Left ventricle myocardium inferior (tissue), 1 donor: Measurements from ENCODE around the gene CDH26. TPM values are rescaled to one million over a fixed set of nuclear protein-coding genes. Genes with fewer than 3 reads are reported as not detected.
"Not testable (repeated sequence)": the region's sequence is repeated elsewhere in the genome, so short reads cannot be mapped to it uniquely, and the experiment has no call there.

Source experiments
- DNase-seq: peaks from one replicate; pipeline ENCODE4 v3.0.0-alpha.2; 2020
- H3K27ac ChIP-seq: fragments of 200-600 bp; replicated peaks from 2 replicates; pipeline ENCODE4 v1.8.0; 2021
- H3K27me3 ChIP-seq: fragments of 200-600 bp; 2 replicates; pipeline ENCODE4 v1.8.0; 2021; ENCODE audit warnings: low read depth
- H3K36me3 ChIP-seq: fragments of 200-600 bp; 2 replicates; pipeline ENCODE4 v1.8.0; 2021
- H3K4me1 ChIP-seq: fragments of 200-600 bp; 2 replicates; pipeline ENCODE4 v1.8.0; 2021
- H3K4me3 ChIP-seq: fragments of 200-600 bp; 2 replicates; pipeline ENCODE4 v1.8.0; 2021; ENCODE audit warnings: mild to moderate bottlenecking, moderate library complexity
- H3K9me3 ChIP-seq: fragments of 200-600 bp; replicated peaks from 2 replicates; pipeline ENCODE4 v1.8.0; 2021
- intact Hi-C: fragments of 100-400 bp; cut with micrococcal nuclease; formaldehyde crosslinking; loops from one replicate; pipeline ENCODE4 v1.11.0; 2022
- total RNA-seq: library from RNA; stranded (reverse); fragmentation: NEBNext Ultra II Directional; extraction: Animal tissue kit (Norgen Biotek cat#: 25700); gene quantifications from one replicate; pipeline ENCODE4 v1.2.1, GENCODE V29; 2021
- TF ChIP-seq, protein P1 (sequence below): fragments of 200-600 bp; IDR thresholded peaks from 2 replicates; pipeline ENCODE4 v1.8.0; 2021; ENCODE audit warnings: antibody characterized with exemption, mild to moderate bottlenecking, borderline replicate concordance
- donor health status: DM: no; HTN: yes; CAD: no; lungs with severe emphysema.

Gene CDH26
- total RNA-seq, 1 donor from 2014 or later = 1.3 TPM

DNA sequence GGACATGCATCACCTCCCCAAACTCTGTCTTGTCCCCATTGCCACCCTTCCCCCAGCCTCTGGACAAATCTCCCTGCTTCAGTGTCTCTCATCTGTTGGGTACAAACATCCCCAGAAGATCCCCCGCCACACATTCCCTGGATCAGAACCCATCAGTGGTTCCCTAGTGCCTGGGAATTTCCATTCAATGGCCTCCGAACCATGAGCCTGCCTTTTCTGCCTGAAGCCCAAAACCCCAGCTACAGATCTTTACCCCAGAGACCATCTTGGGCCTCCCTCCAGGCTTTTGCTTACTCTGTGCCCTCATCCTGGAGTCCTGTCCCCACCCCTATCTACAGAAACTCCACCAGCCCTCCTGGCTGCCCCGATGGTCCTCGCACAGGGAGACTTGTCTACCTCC is 78.1 kb downstream of the CDH26 start:
- H3K4me1 ChIP-seq = peaks cover 43% of the 10 kb centered on the region
- no peak overlapping the region for H3K27ac ChIP-seq
- TF ChIP-seq, protein P1, sequence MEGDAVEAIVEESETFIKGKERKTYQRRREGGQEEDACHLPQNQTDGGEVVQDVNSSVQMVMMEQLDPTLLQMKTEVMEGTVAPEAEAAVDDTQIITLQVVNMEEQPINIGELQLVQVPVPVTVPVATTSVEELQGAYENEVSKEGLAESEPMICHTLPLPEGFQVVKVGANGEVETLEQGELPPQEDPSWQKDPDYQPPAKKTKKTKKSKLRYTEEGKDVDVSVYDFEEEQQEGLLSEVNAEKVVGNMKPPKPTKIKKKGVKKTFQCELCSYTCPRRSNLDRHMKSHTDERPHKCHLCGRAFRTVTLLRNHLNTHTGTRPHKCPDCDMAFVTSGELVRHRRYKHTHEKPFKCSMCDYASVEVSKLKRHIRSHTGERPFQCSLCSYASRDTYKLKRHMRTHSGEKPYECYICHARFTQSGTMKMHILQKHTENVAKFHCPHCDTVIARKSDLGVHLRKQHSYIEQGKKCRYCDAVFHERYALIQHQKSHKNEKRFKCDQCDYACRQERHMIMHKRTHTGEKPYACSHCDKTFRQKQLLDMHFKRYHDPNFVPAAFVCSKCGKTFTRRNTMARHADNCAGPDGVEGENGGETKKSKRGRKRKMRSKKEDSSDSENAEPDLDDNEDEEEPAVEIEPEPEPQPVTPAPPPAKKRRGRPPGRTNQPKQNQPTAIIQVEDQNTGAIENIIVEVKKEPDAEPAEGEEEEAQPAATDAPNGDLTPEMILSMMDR = no peak
- H3K27me3 ChIP-seq = peaks cover 4% of the 10 kb centered on the region
- no peak for DNase-seq
- H3K36me3 ChIP-seq = no peaks in the 10 kb centered on the region
- H3K9me3 ChIP-seq = no peaks in the 10 kb centered on the region
- H3K4me3 ChIP-seq = no peak overlapping the region
- intact Hi-C loops = no loop called here

DNA sequence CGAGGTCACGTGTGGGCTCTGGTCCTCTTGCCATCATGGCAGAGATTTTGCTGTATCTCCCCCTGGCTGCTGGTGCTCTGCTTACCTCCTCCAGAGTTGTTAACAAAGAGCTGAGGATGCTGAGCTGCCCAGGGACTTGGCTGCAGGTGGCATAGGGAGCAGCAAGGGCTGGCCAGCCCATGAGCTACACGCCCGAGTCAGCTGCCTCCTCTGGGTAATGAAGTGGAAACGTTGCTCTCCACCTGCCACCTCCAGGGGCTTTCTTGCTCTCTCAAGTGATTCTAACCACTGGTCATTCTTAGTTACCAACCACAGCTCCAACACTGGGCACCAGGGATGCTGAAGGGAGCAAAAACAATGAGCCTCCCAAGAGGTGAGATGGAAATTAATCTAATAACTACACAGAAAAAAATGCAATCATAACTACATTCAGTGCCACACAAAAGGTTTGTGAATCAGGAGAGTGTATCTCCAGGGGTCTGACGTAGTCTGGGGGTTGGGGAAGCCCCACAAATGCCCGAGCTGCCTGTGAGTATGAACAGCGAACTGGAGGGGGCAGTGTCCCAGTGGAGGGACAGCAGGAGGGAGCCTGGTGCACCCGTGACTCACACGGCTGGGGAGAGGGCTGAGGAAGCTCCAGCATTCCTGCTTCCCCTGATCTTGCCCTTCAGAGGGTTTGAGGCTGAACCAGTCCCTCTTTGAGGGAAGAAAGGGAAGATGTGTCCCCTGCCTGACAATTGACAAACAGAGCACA is 78.7 kb downstream of the CDH26 start:
- H3K4me1 ChIP-seq = peaks cover 43% of the 10 kb centered on the region
- intact Hi-C loops = no loop called here
- TF ChIP-seq, protein P1 = no peak
- no peak overlapping the region for H3K4me3 ChIP-seq
- H3K36me3 ChIP-seq = no peaks in the 10 kb centered on the region
- peaks cover 4% of the 10 kb centered on the region for H3K27me3 ChIP-seq
- DNase-seq = no peak
- H3K9me3 ChIP-seq = no peaks in the 10 kb centered on the region
- H3K27ac ChIP-seq = no peak overlapping the region

DNA sequence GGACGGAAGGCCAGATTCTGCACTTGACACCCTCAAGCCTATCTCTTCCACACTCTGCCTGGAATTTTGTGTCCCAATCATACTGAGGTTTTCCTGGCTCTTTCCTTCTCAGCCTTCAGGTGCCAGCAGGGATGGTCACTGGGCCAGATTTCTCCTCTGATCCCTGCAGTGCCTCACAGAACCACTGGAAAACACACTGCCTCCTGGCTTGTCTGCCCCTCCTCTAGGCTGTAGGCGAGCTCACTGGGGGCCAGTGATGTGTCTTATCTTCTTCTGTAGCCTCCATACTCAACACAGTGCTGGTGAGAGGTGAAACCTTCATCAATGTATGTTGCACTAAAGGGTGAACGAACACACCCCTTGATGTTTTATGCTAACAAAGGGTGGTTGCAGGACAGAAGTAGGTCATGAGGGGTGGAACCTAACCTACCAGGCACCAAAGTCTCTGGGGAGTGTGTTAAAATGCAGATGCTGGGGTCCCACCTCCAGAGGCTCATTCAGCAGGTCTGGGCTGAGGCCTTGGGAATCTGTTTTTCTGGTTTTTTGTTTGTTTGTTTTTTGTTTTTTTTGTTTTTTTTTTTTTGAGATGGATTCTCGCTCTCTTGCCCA is 80.3 kb downstream of the CDH26 start:
- intact Hi-C loops = no loop called here
- Histone ChIP-seq H3K4me1 (peaks cover 36% of the 10 kb centered on the region), H3K27me3 (peaks cover 4% of the 10 kb centered on the region), H3K4me3 (no peak overlapping the region), H3K36me3 (no peaks in the 10 kb centered on the region), H3K27ac (no peak overlapping the region), H3K9me3 (no peaks in the 10 kb centered on the region)
- no peak for DNase-seq
- TF ChIP-seq, protein P1 = no peak

DNA sequence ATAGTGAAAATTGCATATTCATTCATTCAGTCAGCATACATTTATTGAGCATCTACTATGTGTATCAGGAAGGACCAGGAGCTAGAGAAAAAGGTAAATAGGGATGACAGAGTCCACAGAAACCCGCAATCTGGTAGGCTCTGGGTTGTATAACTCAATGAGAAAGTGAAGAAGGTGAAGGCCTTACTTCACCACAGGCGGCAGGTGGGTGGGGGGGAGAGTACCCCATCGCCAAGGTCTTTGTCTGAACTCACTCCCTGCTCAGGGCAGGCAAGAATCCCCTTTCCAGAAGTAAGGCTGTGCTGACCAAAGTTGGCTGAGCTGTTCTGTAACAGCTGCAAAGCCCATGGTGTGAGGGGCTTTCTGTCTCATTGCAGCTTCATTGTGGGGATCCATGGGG is 81.3 kb downstream of the CDH26 start:
- H3K4me1 ChIP-seq = peaks cover 30% of the 10 kb centered on the region
- H3K27ac ChIP-seq = no peak overlapping the region
- intact Hi-C loops = no loop called here

DNA sequence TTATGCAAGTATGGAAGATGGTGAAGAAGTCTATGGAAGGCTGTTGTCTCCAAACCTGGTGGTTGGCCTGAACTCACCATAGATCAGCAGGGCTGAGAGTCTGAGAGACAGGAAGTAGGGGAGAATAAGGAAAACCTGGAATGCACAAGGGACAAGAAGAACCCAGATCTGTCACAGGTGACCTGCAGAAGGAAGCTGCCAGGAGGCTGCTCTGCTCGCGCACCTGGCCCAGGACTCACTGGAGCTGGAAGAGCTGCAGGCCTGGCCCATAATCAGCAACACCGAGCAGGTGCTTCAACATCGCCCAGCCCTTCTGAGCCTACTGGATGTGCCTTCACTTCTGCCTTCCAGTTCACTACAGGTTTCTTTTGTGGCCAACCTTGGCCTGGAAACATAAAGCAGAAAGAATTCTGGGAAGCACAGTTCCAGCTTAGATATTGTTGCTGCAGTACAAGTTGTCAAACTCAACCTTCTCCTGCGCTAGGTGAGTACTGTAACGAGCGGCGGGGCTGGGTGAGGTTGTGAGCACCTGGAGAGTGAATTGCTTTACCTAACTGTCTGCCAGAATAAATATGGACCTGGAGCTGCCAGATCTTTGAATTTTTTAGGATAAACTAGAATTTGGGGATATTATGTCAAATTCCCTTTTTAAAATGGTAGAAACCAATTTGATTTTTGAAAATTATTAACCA is 82.4 kb downstream of the CDH26 start:
- Histone ChIP-seq H3K4me1 (peaks cover 20% of the 10 kb centered on the region), H3K9me3 (peaks cover 4% of the 10 kb centered on the region), H3K27ac (no peak overlapping the region), H3K27me3 (peaks cover 4% of the 10 kb centered on the region), H3K4me3 (no peak overlapping the region), H3K36me3 (no peaks in the 10 kb centered on the region)
- intact Hi-C loops = no loop called here
- no peak for DNase-seq
- TF ChIP-seq, protein P1 = no peak

More for the DNA sequence above, 81.3 kb downstream of the CDH26 start:
- Histone ChIP-seq H3K4me3 (no peak overlapping the region), H3K9me3 (peaks cover 4% of the 10 kb centered on the region), H3K27me3 (peaks cover 4% of the 10 kb centered on the region), H3K36me3 (no peaks in the 10 kb centered on the region)
- TF ChIP-seq, protein P1 = no peak
- DNase-seq = no peak

DNA sequence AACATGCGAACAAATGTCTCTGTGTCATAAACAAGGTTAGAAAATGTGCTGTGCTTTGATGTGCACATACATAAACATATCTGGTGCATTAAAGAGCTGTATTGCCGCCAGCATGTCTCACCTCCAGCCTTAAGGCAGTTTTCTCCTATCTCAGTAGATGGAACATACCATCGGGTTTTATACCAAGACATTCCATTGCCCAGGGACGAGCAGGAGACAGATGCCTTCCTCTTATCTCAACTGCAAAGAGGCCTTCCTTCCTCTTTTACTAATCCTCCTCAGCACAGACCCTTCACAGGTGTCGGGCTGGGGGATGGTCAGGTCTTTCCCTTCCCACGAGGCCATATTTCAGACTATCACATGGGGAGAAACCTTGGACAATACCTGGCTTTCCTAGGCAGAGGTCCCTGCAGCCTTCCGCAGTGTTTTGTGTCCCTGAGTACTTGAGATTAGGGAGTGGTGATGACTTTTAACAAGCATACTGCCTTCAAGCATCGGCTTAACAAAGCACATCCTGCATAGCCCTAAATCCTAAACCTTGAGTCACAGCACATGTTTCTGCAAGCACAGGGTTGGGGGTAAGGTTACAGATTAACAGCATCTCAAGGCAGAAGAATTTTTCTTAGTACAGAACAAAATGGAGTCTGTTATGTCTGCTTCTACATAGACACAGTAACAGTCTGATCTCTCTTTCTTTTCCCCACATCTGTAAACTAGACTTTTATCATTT is 83.4 kb downstream of the CDH26 start:
- H3K4me3 ChIP-seq, intact Hi-C loops, H3K27me3 ChIP-seq: not testable (repeated sequence)

More for the DNA sequence above, 83.4 kb downstream of the CDH26 start:
- not testable (repeated sequence) for H3K36me3 ChIP-seq, H3K9me3 ChIP-seq, DNase-seq, H3K27ac ChIP-seq
- H3K4me1 ChIP-seq = peaks cover 20% of the 10 kb centered on the region
